OCI-LY3 (cell line): ENCODE data around the gene MMRN2.
"Not testable (repeated sequence)": the region's sequence is repeated elsewhere in the genome, so short reads cannot be mapped to it uniquely, and the experiment has no call there.

ENCODE experiments used
- CTCF ChIP-seq: fragments of 200-600, 300-600 bp; sonication (generic); IDR thresholded peaks from 2 replicates; pipeline ENCODE4 v1.5.1; 2014; ENCODE audit warnings: antibody characterized with exemption, low read length, low read depth
- EZH2phosphoT487 ChIP-seq: fragments of 200-600 bp; shearing (Covaris generic); IDR thresholded peaks from 2 replicates; pipeline ENCODE4 v1.6.1; 2018; ENCODE audit warnings: antibody characterized with exemption, mixed run types, low read depth

- not testable (repeated sequence) for TF ChIP-seq CTCF, EZH2phosphoT487
Measured at GRCh38 chr10:86991362-86991761, 33.9 kb upstream of the MMRN2 start.
